Measurements from ENCODE around the gene RIPPLY3.

The RIPPLY3 gene

DNA sequence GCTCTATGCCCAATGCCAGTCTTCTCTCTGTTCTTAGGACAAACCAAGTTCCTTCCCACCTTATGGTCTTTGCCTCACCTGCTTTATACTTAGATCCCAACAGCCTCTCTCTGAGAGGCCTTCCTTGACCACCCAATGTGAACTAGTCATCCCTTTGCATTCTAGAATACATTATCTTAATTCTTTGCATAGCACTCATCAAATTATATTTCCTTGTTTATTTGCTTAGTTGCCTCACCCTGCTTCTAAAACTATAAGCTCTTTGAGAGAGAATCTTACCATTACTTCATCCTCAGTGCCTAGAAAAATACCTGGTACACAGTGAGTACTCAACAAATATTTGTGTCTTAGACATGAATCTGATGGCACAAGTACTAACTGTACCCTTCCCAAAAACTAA, 58.3 kb downstream of the RIPPLY3 start:
- no peak for FAIRE-seq

DNA sequence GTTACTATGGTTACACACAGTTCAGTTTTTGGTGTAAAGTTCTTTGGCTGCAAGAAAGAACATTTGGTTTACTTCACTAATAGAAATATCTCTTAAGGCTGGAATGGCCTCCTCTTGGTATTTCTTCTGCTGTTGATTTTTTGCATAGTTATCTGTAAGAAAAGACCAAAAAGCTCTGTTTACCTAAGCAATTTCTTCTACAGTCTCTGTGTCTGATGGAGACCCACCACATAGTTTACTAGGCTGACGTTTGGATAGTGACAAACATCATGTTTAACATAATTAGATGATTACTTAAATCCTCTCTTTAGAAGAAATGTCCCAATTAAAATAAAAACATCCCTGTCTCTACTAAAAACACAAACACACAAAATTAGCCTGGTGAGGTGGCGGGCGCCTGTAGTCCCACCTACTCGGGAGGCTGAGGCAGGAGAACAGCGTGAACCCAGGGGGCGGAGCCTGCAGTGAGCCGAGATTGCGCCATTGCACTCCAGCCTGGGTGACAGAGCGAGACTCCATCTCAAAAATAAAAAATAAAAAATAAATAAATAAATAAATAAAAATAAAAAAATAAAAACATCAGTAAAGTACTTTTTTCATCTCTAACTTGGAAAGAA, 59.2 kb downstream of the RIPPLY3 start:
- FAIRE-seq = no peak
